ENCODE data around the gene TXNDC11. TPM values are rescaled to one million over a fixed set of nuclear protein-coding genes. Genes with fewer than 3 reads are reported as not detected.

The TXNDC11 gene
- total RNA-seq, 1 experiment from 2014 or later, result 24.3 TPM

DNA sequence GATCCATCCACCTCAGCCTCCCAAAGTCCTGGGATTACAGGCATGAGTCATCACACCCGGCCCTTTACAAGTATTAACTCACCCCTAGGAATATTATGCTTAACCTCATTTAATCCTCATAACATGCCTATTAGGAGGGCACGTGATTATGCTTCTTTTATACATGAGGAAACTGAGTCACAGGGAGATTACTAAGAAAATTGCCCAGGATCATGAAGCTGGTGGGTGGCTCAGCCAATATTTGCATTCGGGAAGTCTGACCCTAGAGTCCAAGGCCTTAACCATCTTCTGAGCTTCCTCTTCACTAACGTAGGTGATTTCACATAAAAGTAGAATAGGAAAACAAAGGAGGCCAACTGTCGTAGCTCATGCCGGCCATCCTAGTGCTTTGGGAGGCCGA is 93.4 kb downstream of the TXNDC11 start:
- BruUV-seq (replicated peaks), result no TSS peak
- H3K9me3 Mint-ChIP-seq (ENCODE audit: unreplicated experiment), result no peaks in the 10 kb centered on the region
- no peaks in the 10 kb centered on the region for H3K27me3 Mint-ChIP-seq (ENCODE audit: insufficient read depth, unreplicated experiment)
- no peak overlapping the region for H3K4me3 Mint-ChIP-seq (ENCODE audit: unreplicated experiment)
- ChIA-PET POLR2A (no interaction called here), CTCF (no interaction called here)
- no peak for DNase-seq
- H3K27ac Mint-ChIP-seq (ENCODE audit: unreplicated experiment), result no peak overlapping the region
- H3K36me3 Mint-ChIP-seq (ENCODE audit: insufficient read depth, unreplicated experiment), result no peaks in the 10 kb centered on the region
- TF ChIP-seq, protein P1, sequence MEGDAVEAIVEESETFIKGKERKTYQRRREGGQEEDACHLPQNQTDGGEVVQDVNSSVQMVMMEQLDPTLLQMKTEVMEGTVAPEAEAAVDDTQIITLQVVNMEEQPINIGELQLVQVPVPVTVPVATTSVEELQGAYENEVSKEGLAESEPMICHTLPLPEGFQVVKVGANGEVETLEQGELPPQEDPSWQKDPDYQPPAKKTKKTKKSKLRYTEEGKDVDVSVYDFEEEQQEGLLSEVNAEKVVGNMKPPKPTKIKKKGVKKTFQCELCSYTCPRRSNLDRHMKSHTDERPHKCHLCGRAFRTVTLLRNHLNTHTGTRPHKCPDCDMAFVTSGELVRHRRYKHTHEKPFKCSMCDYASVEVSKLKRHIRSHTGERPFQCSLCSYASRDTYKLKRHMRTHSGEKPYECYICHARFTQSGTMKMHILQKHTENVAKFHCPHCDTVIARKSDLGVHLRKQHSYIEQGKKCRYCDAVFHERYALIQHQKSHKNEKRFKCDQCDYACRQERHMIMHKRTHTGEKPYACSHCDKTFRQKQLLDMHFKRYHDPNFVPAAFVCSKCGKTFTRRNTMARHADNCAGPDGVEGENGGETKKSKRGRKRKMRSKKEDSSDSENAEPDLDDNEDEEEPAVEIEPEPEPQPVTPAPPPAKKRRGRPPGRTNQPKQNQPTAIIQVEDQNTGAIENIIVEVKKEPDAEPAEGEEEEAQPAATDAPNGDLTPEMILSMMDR (IDR thresholded peaks at IDR 0.05; ENCODE audit: insufficient read depth in 1 of 2, low read depth in 1 of 2, low read length in 1 of 2, severe bottlenecking in 1 of 2, unreplicated experiment in 1 of 2), result no peak
- no peak overlapping the region for H3K4me3 ChIP-seq (ENCODE audit: low read depth, low read length)
- H3K36me3 ChIP-seq (ENCODE audit: control insufficient read depth, insufficient read depth, low read length), result no peaks in the 10 kb centered on the region
- intact Hi-C loops (cut with micrococcal nuclease; ENCODE audit: unreplicated experiment), result no loop called here
- no peaks in the 10 kb centered on the region for H3K4me1 ChIP-seq
- no peaks in the 10 kb centered on the region for H3K4me1 Mint-ChIP-seq (ENCODE audit: low read depth, unreplicated experiment)
- H3K27me3 ChIP-seq (replicated peaks; ENCODE audit: control insufficient read depth, insufficient read depth, low read length), result no peaks in the 10 kb centered on the region
- H3K9me3 ChIP-seq, result no peaks in the 10 kb centered on the region

DNA sequence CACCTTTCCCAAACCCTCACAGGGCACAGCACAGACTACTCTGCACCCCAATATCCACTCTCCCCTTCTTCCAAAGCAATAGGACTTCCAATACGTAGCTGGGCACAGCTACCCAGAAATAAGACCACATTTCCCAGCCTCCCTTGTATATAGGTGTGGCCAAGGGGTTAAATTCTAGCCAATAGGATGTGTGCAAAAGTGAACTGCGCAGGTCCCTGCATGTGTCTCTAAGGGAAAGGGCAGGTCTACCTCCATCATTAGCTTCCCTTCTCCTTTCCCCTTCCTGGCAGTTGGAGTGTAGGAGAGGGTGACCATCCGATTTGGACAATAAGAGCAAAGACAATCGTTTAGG is 99.9 kb downstream of the TXNDC11 start:
- Mint-ChIP-seq H3K27ac (ENCODE audit: unreplicated experiment) (no peak overlapping the region), H3K4me1 (ENCODE audit: low read depth, unreplicated experiment) (peaks cover 5% of the 10 kb centered on the region), H3K9me3 (ENCODE audit: unreplicated experiment) (no peaks in the 10 kb centered on the region), H3K27me3 (ENCODE audit: insufficient read depth, unreplicated experiment) (no peaks in the 10 kb centered on the region), H3K4me3 (ENCODE audit: unreplicated experiment) (no peak overlapping the region), H3K36me3 (ENCODE audit: insufficient read depth, unreplicated experiment) (no peaks in the 10 kb centered on the region)
- H3K4me3 ChIP-seq (ENCODE audit: low read depth, low read length), result no peak overlapping the region
- intact Hi-C loops (cut with micrococcal nuclease; ENCODE audit: unreplicated experiment), result no loop called here
- no TSS peak for BruUV-seq (replicated peaks)
- H3K9me3 ChIP-seq, result no peaks in the 10 kb centered on the region
- peaks cover 14% of the 10 kb centered on the region for H3K4me1 ChIP-seq
- ChIA-PET CTCF (interaction anchor here (0.5 to 1.4 kb wide), 5 partner anchors 12 to 526 kb away, joined by 3 to 6 read pairs (median 4); no protein-coding TSS in a partner anchor), POLR2A (interaction anchor here (0.6 kb wide), 1 partner anchor 43 kb away, joined by 5 read pairs; no protein-coding TSS in a partner anchor)
- H3K36me3 ChIP-seq (ENCODE audit: control insufficient read depth, insufficient read depth, low read length), result no peaks in the 10 kb centered on the region
- DNase-seq, result no peak
- TF ChIP-seq, protein P1 (IDR thresholded peaks at IDR 0.05; ENCODE audit: insufficient read depth in 1 of 2, low read depth in 1 of 2, low read length in 1 of 2, severe bottlenecking in 1 of 2, unreplicated experiment in 1 of 2), result no peak
- H3K27me3 ChIP-seq (replicated peaks; ENCODE audit: control insufficient read depth, insufficient read depth, low read length), result no peaks in the 10 kb centered on the region

DNA sequence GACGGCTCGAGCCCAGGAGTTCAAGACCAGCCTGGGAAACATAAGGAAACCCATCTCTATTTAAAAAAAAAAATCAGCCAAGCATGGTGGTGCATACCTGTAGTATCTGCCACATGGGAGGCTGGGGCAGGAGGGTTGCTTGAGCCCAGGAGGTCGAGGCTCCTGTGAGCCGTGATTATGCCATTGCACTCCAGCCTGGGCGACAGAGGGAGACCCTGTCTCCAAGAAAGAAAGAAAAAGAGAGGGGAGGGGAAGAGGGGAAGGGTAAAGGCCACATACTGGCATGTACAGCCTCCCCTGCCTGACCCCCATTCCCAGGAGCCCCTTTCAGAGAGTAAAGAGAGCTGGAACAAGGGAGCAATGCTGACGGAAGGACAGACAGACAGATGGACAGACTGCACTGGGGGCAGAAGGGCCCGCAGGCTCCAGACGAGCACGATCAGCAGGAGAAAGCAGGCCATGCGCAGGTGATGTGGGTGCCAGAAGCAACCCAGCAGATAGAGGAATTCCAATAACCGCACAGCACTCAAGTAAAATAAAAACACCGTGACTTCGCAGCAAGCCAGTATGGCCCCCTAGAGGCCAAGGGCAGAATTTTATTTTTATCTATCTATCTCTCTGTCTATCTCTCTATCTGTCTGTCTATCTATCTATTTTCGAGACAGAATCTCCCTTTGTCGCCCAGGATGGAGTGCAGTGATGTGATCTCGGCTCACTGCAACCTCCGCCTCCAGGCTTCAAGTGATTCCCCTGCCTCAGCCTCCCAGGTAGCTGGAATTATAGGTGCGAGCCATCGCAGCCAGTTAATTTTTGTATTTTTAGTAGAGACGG is 101.5 kb downstream of the TXNDC11 start:
- no peaks in the 10 kb centered on the region for H3K27me3 Mint-ChIP-seq (ENCODE audit: insufficient read depth, unreplicated experiment)
- TF ChIP-seq, protein P1 (IDR thresholded peaks at IDR 0.05; ENCODE audit: insufficient read depth in 1 of 2, low read depth in 1 of 2, low read length in 1 of 2, severe bottlenecking in 1 of 2, unreplicated experiment in 1 of 2), result peak; percentile 67 to 74
- H3K9me3 Mint-ChIP-seq (ENCODE audit: unreplicated experiment), result no peaks in the 10 kb centered on the region
- no peaks in the 10 kb centered on the region for H3K36me3 Mint-ChIP-seq (ENCODE audit: insufficient read depth, unreplicated experiment)
- BruUV-seq (replicated peaks), result no TSS peak
- Histone ChIP-seq H3K27me3 (replicated peaks; ENCODE audit: control insufficient read depth, insufficient read depth, low read length) (no peaks in the 10 kb centered on the region), H3K36me3 (ENCODE audit: control insufficient read depth, insufficient read depth, low read length) (no peaks in the 10 kb centered on the region), H3K4me3 (ENCODE audit: low read depth, low read length) (no peak overlapping the region), H3K4me1 (peaks cover 14% of the 10 kb centered on the region), H3K9me3 (no peaks in the 10 kb centered on the region)
- POLR2A ChIA-PET, result interaction anchor here (1.4 kb wide), 1 partner anchor 54 kb away, joined by 4 read pairs; the partner anchor contains the start of gene LITAF
- peaks cover 5% of the 10 kb centered on the region for H3K4me1 Mint-ChIP-seq (ENCODE audit: low read depth, unreplicated experiment)
- no peak overlapping the region for H3K4me3 Mint-ChIP-seq (ENCODE audit: unreplicated experiment)
- intact Hi-C loops (cut with micrococcal nuclease; ENCODE audit: unreplicated experiment), result loop anchor here (1.0 to 2.0 kb wide), 3 partner anchors 109 to 244 kb away; no protein-coding TSS in a partner anchor
- peak overlapping the region; percentile 49 for H3K27ac Mint-ChIP-seq (ENCODE audit: unreplicated experiment)
- peak in 1 of 2 experiments; percentile 61 for DNase-seq
- CTCF ChIA-PET, result interaction anchor here (1.7 kb wide), 1 partner anchor 234 kb away, joined by 6 read pairs; no protein-coding TSS in a partner anchor
